ENCODE data around the gene SRSF5. TPM values are rescaled to one million over a fixed set of nuclear protein-coding genes. Genes with fewer than 3 reads are reported as not detected.

Gene SRSF5
- total and polyA plus RNA-seq, 2 of the 13 experiments (the other 11 are each of a cell fraction or from before 2014, with no cell fraction given), result 189 to 277 TPM

DNA sequence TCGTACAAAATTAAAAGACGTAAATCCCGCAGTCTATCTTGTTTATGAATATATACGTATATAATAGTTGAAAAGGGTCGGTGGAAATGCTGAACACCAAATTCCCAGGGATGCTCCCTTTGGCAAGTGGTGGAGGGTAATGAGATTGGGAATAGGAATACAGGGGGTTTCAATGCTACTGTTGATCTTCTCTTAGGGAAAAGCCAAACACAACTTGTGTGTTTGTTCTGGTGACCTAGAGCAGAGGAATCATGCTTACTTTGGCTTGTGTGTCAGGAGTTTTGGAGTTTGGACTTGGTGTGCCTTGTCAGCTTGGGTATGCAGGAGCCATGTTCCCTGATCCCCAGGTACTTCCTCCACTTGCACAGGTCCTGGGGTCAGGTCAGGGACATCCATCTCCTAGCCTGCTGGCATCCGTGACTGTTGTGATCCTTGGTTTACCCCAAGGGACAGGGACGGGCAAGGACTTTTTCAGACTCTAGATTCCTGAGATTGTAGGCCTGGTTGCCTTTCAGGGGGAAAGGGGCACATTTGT, 26.0 kb downstream of the SRSF5 start (continued):
- TF ChIP-seq, protein P1, sequence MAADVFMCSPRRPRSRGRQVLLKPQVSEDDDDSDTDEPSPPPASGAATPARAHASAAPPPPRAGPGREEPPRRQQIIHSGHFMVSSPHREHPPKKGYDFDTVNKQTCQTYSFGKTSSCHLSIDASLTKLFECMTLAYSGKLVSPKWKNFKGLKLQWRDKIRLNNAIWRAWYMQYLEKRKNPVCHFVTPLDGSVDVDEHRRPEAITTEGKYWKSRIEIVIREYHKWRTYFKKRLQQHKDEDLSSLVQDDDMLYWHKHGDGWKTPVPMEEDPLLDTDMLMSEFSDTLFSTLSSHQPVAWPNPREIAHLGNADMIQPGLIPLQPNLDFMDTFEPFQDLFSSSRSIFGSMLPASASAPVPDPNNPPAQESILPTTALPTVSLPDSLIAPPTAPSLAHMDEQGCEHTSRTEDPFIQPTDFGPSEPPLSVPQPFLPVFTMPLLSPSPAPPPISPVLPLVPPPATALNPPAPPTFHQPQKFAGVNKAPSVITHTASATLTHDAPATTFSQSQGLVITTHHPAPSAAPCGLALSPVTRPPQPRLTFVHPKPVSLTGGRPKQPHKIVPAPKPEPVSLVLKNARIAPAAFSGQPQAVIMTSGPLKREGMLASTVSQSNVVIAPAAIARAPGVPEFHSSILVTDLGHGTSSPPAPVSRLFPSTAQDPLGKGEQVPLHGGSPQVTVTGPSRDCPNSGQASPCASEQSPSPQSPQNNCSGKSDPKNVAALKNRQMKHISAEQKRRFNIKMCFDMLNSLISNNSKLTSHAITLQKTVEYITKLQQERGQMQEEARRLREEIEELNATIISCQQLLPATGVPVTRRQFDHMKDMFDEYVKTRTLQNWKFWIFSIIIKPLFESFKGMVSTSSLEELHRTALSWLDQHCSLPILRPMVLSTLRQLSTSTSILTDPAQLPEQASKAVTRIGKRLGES (CRISPR knock-in tag; IDR thresholded peaks at IDR 0.05; ENCODE audit: borderline replicate concordance), result no peak
- TF ChIP-seq ZNF761 (CRISPR knock-in tag; conservative IDR thresholded peaks at IDR 0.05), result no peak
- peak; percentile 57; the same call in 1 of the 2 replicates for TF ChIP-seq ZNF350 (CRISPR knock-in tag; IDR thresholded peaks at IDR 0.05; ENCODE audit: borderline replicate concordance, low read depth)
- TF ChIP-seq FOXA3 (CRISPR knock-in tag; IDR thresholded peaks at IDR 0.05), result peak; percentile 85
- TF ChIP-seq SKI (IDR thresholded peaks at IDR 0.05; ENCODE audit: partially characterized antibody), result no peak
- TF ChIP-seq TMF1 (CRISPR knock-in tag; IDR thresholded peaks at IDR 0.05; ENCODE audit: low read depth), result no peak
- no peak for TF ChIP-seq NFIC (IDR thresholded peaks at IDR 0.05; ENCODE audit: low read length)
- TF ChIP-seq NRL (CRISPR knock-in tag; IDR thresholded peaks at IDR 0.05; ENCODE audit: borderline replicate concordance), result no peak
- TF ChIP-seq, protein P2, sequence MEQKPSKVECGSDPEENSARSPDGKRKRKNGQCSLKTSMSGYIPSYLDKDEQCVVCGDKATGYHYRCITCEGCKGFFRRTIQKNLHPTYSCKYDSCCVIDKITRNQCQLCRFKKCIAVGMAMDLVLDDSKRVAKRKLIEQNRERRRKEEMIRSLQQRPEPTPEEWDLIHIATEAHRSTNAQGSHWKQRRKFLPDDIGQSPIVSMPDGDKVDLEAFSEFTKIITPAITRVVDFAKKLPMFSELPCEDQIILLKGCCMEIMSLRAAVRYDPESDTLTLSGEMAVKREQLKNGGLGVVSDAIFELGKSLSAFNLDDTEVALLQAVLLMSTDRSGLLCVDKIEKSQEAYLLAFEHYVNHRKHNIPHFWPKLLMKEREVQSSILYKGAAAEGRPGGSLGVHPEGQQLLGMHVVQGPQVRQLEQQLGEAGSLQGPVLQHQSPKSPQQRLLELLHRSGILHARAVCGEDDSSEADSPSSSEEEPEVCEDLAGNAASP (CRISPR knock-in tag; IDR thresholded peaks at IDR 0.05; ENCODE audit: borderline replicate concordance), result peak; percentile 70; the same call in 1 of the 2 replicates
- no peak for TF ChIP-seq PTBP1 (IDR thresholded peaks at IDR 0.05; ENCODE audit: low read depth, low read length, poor library complexity, severe bottlenecking)
- TF ChIP-seq FLYWCH1 (CRISPR knock-in tag; IDR thresholded peaks at IDR 0.05), result no peak
- TF ChIP-seq DNMT3B (CRISPR knock-in tag; conservative IDR thresholded peaks at IDR 0.05), result no peak
- peak; percentile 82 for TF ChIP-seq ERF (CRISPR knock-in tag; IDR thresholded peaks at IDR 0.05)
- TF ChIP-seq RBM39 (IDR thresholded peaks at IDR 0.05; ENCODE audit: low read depth, low read length, poor library complexity, severe bottlenecking), result no peak
- TF ChIP-seq, protein P3, sequence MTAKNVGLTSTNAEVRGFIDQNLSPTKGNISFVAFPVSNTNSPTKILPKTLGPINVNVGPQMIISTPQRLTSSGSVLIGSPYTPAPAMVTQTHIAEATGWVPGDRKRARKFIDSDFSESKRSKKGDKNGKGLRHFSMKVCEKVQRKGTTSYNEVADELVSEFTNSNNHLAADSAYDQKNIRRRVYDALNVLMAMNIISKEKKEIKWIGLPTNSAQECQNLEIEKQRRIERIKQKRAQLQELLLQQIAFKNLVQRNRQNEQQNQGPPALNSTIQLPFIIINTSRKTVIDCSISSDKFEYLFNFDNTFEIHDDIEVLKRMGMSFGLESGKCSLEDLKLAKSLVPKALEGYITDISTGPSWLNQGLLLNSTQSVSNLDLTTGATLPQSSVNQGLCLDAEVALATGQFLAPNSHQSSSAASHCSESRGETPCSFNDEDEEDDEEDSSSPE (CRISPR knock-in tag; IDR thresholded peaks at IDR 0.05), result no peak
- peak; percentile 86 for TF ChIP-seq NR2F6 (IDR thresholded peaks at IDR 0.05)
- TF ChIP-seq NR2F6 (CRISPR knock-in tag; IDR thresholded peaks at IDR 0.05), result peak; percentile 93
- TF ChIP-seq SMAD3 (CRISPR knock-in tag; IDR thresholded peaks at IDR 0.05), result no peak
- 0 out of 2 replicates have a peak, but pooled peaks have one; percentile 58 for TF ChIP-seq WIZ (CRISPR knock-in tag; IDR thresholded peaks at IDR 0.05)
- TF ChIP-seq ZNF569 (CRISPR knock-in tag; IDR thresholded peaks at IDR 0.05; ENCODE audit: borderline replicate concordance), result no peak
- TF ChIP-seq SP2 (CRISPR knock-in tag; IDR thresholded peaks at IDR 0.05), result no peak

All from HepG2 (cell line).